Ishikawa (cell line): ENCODE measurements around the gene NOX3.

Experiments
- CEBPB ChIP-seq: IDR thresholded peaks from 2 replicates; pipeline ENCODE4 v1.6.1; 2012
- CREB1 ChIP-seq: IDR thresholded peaks from 2 replicates; pipeline ENCODE4 v1.6.1; 2012; ENCODE audit warnings: low read depth
- EGR1 ChIP-seq: IDR thresholded peaks from 2 replicates; pipeline ENCODE4 v1.6.1; 2012
- EP300 ChIP-seq: IDR thresholded peaks from 2 replicates; pipeline ENCODE4 v1.6.1; 2012; ENCODE audit warnings: borderline replicate concordance
- FOXM1 ChIP-seq: IDR thresholded peaks from 2 replicates; pipeline ENCODE4 v1.6.1; 2012; ENCODE audit warnings: low read depth, borderline replicate concordance
- MAX ChIP-seq: IDR thresholded peaks from 2 replicates; pipeline ENCODE4 v1.6.1; 2012
- NFIC ChIP-seq: IDR thresholded peaks from 2 replicates; pipeline ENCODE4 v1.6.1; 2012
- RAD21 ChIP-seq: IDR thresholded peaks from 2 replicates; pipeline ENCODE4 v1.6.1; 2012; ENCODE audit warnings: low read depth
- REST ChIP-seq: IDR thresholded peaks from 2 replicates; pipeline ENCODE4 v1.6.1; 2012; ENCODE audit warnings: low read depth, mild to moderate bottlenecking
- TAF1 ChIP-seq: IDR thresholded peaks from 2 replicates; pipeline ENCODE4 v1.6.1; 2012; ENCODE audit warnings: low read depth, mild to moderate bottlenecking
- TCF12 ChIP-seq: IDR thresholded peaks from 2 replicates; pipeline ENCODE4 v1.6.1; 2012; ENCODE audit warnings: low read depth
- TEAD4 ChIP-seq: IDR thresholded peaks from 2 replicates; pipeline ENCODE4 v1.6.1; 2012
- YY1 ChIP-seq: IDR thresholded peaks from 2 replicates; pipeline ENCODE4 v1.6.1; 2012; ENCODE audit warnings: low read depth
- ZBTB7A ChIP-seq: IDR thresholded peaks from 2 replicates; pipeline ENCODE4 v1.6.1; 2012; ENCODE audit warnings: low read depth
- TF ChIP-seq, protein P1 (sequence below): IDR thresholded peaks from 2 replicates; pipeline ENCODE4 v1.6.1; 2012

The NOX3 gene

DNA sequence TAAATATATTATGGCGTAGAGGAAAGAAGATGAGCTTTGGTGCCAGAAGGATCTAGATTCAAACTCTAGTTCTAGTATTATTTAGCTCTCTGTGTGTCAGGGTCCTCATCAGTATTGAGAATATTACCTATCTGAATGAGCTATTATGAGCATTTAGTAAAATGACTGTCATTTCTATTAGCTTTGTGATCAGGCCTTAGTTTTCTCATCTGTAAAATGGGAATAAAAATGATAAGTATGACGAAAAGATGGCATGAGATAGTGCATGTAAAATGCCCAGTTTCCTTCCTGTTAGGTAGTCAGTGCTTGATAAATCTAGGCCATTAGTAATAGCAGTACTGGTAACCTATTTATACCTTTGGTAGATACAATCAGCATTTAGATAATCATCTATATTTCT is 35.1 kb downstream of the NOX3 start:
- TF ChIP-seq REST (no peak), ZBTB7A (no peak), TCF12 (no peak), TEAD4 (no peak)

GRCh38 chr6:155419161-155419560 is 36.5 kb downstream of the NOX3 start:
- TF ChIP-seq YY1 (no peak), REST (no peak), EGR1 (no peak), TAF1 (no peak), EP300 (no peak)
- TF ChIP-seq, protein P1, sequence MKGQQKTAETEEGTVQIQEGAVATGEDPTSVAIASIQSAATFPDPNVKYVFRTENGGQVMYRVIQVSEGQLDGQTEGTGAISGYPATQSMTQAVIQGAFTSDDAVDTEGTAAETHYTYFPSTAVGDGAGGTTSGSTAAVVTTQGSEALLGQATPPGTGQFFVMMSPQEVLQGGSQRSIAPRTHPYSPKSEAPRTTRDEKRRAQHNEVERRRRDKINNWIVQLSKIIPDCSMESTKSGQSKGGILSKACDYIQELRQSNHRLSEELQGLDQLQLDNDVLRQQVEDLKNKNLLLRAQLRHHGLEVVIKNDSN: no peak

DNA sequence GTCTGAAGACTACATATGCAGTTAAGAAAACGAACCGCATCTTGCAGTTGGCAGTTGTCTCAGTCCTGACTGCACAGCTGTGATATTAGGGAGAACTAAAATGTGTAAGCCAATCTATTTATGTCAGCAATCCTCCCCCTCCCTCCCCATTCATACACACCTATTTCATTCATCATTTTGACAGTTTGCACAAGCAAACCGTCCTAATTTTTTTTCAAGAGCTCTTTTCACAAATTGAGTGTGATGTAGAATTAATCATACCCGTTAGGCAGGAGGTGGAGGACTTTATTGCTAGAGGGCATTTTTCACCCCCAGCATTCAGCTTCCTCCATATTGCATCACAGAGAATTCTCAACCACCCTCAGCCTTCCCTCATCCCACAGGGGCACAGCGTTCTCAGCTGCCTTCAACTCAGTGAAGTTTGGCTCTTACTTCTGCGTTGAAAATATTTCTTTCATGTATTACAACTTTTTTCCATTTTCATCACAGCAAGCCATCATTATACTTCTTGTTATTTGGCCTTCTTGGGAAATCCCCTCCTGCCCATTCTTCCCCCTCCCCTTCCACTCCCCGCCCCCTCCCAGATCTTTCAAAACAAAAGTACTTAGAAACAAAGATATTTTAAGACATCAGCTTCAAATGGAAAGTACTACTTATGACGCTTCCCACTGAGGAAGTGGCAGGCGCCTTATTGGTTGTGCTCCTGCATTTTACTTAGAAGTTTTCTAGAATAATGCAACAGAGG is 37.5 kb downstream of the NOX3 start:
- TF ChIP-seq RAD21: no peak
- TF ChIP-seq CEBPB: no peak
- TF ChIP-seq, protein P1: no peak
- no peak for TF ChIP-seq MAX
- no peak for TF ChIP-seq YY1
- TF ChIP-seq FOXM1: no peak
- TF ChIP-seq ZBTB7A: no peak
- TF ChIP-seq TEAD4: no peak
- TF ChIP-seq CREB1: no peak
- no peak for TF ChIP-seq TAF1
- TF ChIP-seq TCF12: no peak
- TF ChIP-seq EGR1: no peak
- no peak for TF ChIP-seq EP300
- TF ChIP-seq NFIC: no peak
- no peak for TF ChIP-seq REST

- TF ChIP-seq TCF12 (no peak), ZBTB7A (no peak), YY1 (no peak), TAF1 (no peak), RAD21 (no peak), EGR1 (no peak), TEAD4 (no peak), MAX (no peak), REST (no peak), FOXM1 (no peak), CEBPB (no peak), CREB1 (no peak), EP300 (no peak), NFIC (no peak)
- TF ChIP-seq, protein P1: no peak
Measured at GRCh38 chr6:155417454-155417853, 38.2 kb downstream of the NOX3 start.
